ENCODE measurements around the gene B4GAT1.

Gene B4GAT1

DNA sequence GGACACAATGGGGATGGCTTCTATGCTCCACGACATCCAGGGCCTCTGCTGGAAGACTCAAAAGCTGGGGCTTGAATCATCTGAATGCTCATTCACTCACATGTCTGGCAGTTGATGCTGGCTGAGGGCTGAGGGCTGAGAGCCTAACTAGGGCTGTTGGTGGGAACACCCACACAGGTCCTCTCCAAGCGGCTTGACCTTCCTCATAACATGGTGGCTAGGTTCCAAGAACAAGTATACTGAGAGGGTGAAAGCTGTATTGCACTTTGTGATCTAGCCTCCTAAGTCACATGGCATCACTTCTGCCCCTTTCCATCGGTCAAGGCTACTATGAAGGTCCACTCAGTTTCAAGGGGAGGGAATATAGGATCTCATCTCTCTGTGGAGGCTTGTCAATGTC lies 48.2 kb downstream of the B4GAT1 start:
- Histone ChIP-seq H3K9me3 (ENCODE audit: low read length) (no peaks in the 10 kb centered on the region), H3K4me1 (ENCODE audit: insufficient read depth, low read length, severe bottlenecking) (no peaks in the 10 kb centered on the region), H3K4me3 (ENCODE audit: low read depth, low read length, poor library complexity, severe bottlenecking) (no peak overlapping the region), H3K79me2 (ENCODE audit: insufficient read depth, low read length) (no peaks in the 10 kb centered on the region), H3K36me3 (ENCODE audit: insufficient read depth, low read length) (no peaks in the 10 kb centered on the region), H3K4me2 (ENCODE audit: low read length) (no peak overlapping the region), H2AFZ (ENCODE audit: low read length) (no peak overlapping the region), H3K27me3 (ENCODE audit: insufficient read depth, low read length) (peaks cover 8% of the 10 kb centered on the region; the same call in 1 of the 2 replicates), H3F3A (ENCODE audit: insufficient read depth, low read length) (no peaks in the 10 kb centered on the region), H3K9ac (ENCODE audit: low read length) (no peak overlapping the region), H4K20me1 (ENCODE audit: insufficient read depth, low read length) (no peaks in the 10 kb centered on the region), H3K27ac (ENCODE audit: low read depth, low read length, poor library complexity, severe bottlenecking) (no peak overlapping the region), H3K9me2 (ENCODE audit: low read depth, low read length) (no peaks in the 10 kb centered on the region)
- TF ChIP-seq EZH2 (IDR thresholded peaks at IDR 0.05; ENCODE audit: borderline replicate concordance, low read length): no peak
- no peak for TF ChIP-seq CTCF (IDR thresholded peaks at IDR 0.05; ENCODE audit: low read length)

- Histone ChIP-seq H3K4me3 (ENCODE audit: low read depth, low read length, poor library complexity, severe bottlenecking) (no peak overlapping the region), H3F3A (ENCODE audit: insufficient read depth, low read length) (no peaks in the 10 kb centered on the region), H3K27ac (ENCODE audit: low read depth, low read length, poor library complexity, severe bottlenecking) (no peak overlapping the region), H3K9ac (ENCODE audit: low read length) (no peak overlapping the region), H3K9me3 (ENCODE audit: low read length) (no peaks in the 10 kb centered on the region), H3K4me2 (ENCODE audit: low read length) (no peak overlapping the region), H3K27me3 (ENCODE audit: insufficient read depth, low read length) (peaks cover 6% of the 10 kb centered on the region; the same call in 1 of the 2 replicates), H3K9me2 (ENCODE audit: low read depth, low read length) (no peaks in the 10 kb centered on the region), H3K4me1 (ENCODE audit: insufficient read depth, low read length, severe bottlenecking) (no peaks in the 10 kb centered on the region), H2AFZ (ENCODE audit: low read length) (no peak overlapping the region), H3K36me3 (ENCODE audit: insufficient read depth, low read length) (no peaks in the 10 kb centered on the region), H4K20me1 (ENCODE audit: insufficient read depth, low read length) (no peaks in the 10 kb centered on the region), H3K79me2 (ENCODE audit: insufficient read depth, low read length) (no peaks in the 10 kb centered on the region)
- TF ChIP-seq EZH2 (IDR thresholded peaks at IDR 0.05; ENCODE audit: borderline replicate concordance, low read length) (no peak), CTCF (IDR thresholded peaks at IDR 0.05; ENCODE audit: low read length) (no peak)
Observed at GRCh38 chr11:66297610-66298009, 49.8 kb downstream of the B4GAT1 start.
